Neural crest cell (in vitro differentiated cells): ENCODE measurements around the gene RPGRIP1L. TPM values are rescaled to one million over a fixed set of nuclear protein-coding genes. Genes with fewer than 3 reads are reported as not detected.
"Not testable (repeated sequence)": the region's sequence is repeated elsewhere in the genome, so short reads cannot be mapped to it uniquely, and the experiment has no call there.

Experiments
- DNase-seq: peaks from one replicate; pipeline ENCODE4 v3.0.0; 2021; ENCODE audit warnings: low read depth, mixed read lengths, low spot score
- H3K27ac Mint-ChIP-seq: one replicate; pipeline ENCODE4 v1.8.0; 2021; ENCODE audit warnings: mild to moderate bottlenecking, mixed read lengths; ENCODE audit not compliant: unreplicated experiment
- H3K27me3 Mint-ChIP-seq: 2 replicates; pipeline ENCODE4 v1.8.0; 2021; ENCODE audit warnings: low read depth, mild to moderate bottlenecking, mixed read lengths
- H3K36me3 Mint-ChIP-seq: 2 replicates; pipeline ENCODE4 v1.8.0; 2021; ENCODE audit warnings: low read depth, mild to moderate bottlenecking, mixed read lengths
- H3K4me1 Mint-ChIP-seq: 2 replicates; pipeline ENCODE4 v1.8.0; 2021; ENCODE audit warnings: mixed read lengths
- H3K4me3 Mint-ChIP-seq: one replicate; pipeline ENCODE4 v1.8.0; 2021; ENCODE audit warnings: mild to moderate bottlenecking, mixed read lengths
- H3K9me3 Mint-ChIP-seq: 2 replicates; pipeline ENCODE4 v1.8.0; 2021; ENCODE audit warnings: mixed read lengths
- total RNA-seq: library from RNA; stranded (reverse); gene quantifications from 2 replicates; pipeline ENCODE4 v1.2.1, GENCODE V29; 2021
- TF ChIP-seq, protein P1 (sequence below): fragments of 200-600 bp; sonication (generic); conservative IDR thresholded peaks from 2 replicates; pipeline ENCODE4 v1.5.0; 2021; ENCODE audit warnings: antibody characterized with exemption, mild to moderate bottlenecking

Gene RPGRIP1L
- total RNA-seq, 1 donor from 2014 or later: 24.0 TPM

DNA sequence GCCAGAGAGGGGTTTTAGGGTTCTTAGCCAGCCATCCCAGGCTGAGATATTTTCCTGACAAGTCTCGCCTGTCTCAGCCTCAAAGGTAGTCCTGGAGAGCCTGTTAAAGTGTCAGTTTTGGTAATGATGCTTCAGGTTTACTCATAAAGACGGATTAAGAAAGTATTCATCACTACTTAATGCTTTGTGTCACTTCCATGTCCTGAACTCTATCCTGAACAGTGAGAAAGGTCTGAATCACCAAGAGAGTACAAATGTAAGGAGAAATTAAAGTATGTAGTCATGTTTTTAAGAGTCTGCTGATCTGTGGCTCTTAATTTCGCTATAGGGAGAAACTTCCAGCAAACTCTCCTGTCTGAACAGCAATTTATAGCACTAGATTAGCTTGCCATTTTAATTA, 14.0 kb downstream of the RPGRIP1L start:
- H3K27me3 Mint-ChIP-seq: no peaks in the 10 kb centered on the region
- TF ChIP-seq, protein P1, sequence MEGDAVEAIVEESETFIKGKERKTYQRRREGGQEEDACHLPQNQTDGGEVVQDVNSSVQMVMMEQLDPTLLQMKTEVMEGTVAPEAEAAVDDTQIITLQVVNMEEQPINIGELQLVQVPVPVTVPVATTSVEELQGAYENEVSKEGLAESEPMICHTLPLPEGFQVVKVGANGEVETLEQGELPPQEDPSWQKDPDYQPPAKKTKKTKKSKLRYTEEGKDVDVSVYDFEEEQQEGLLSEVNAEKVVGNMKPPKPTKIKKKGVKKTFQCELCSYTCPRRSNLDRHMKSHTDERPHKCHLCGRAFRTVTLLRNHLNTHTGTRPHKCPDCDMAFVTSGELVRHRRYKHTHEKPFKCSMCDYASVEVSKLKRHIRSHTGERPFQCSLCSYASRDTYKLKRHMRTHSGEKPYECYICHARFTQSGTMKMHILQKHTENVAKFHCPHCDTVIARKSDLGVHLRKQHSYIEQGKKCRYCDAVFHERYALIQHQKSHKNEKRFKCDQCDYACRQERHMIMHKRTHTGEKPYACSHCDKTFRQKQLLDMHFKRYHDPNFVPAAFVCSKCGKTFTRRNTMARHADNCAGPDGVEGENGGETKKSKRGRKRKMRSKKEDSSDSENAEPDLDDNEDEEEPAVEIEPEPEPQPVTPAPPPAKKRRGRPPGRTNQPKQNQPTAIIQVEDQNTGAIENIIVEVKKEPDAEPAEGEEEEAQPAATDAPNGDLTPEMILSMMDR: no peak
- H3K27ac Mint-ChIP-seq: no peak overlapping the region
- peaks cover 8% of the 10 kb centered on the region for H3K9me3 Mint-ChIP-seq
- H3K36me3 Mint-ChIP-seq: peaks cover 29% of the 10 kb centered on the region
- no peak overlapping the region for H3K4me3 Mint-ChIP-seq
- no peaks in the 10 kb centered on the region for H3K4me1 Mint-ChIP-seq
- DNase-seq: no peak

DNA sequence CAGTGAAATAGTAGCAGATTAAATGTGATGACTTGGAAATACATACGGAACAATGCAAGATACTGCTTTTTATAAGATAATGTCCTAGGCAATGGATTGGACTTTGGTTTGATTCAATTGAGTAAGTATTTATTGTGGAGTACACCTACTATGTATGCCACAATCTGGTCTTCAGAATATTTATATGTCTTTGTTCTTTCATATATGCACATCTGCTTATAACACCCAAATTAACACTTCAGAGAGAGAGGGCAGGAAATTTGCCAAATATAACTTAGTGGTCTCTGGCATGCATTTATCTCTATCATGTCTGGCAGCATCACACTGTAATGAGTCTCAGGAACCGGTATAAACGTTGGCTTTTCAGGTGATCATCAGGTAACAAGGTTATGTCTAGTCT, 16.9 kb downstream of the RPGRIP1L start:
- DNase-seq: no peak
- peaks cover 8% of the 10 kb centered on the region for H3K9me3 Mint-ChIP-seq
- peaks cover 32% of the 10 kb centered on the region for H3K36me3 Mint-ChIP-seq
- TF ChIP-seq, protein P1: no peak
- no peak overlapping the region for H3K27ac Mint-ChIP-seq
- no peaks in the 10 kb centered on the region for H3K4me1 Mint-ChIP-seq
- H3K4me3 Mint-ChIP-seq: no peak overlapping the region
- no peaks in the 10 kb centered on the region for H3K27me3 Mint-ChIP-seq

DNA sequence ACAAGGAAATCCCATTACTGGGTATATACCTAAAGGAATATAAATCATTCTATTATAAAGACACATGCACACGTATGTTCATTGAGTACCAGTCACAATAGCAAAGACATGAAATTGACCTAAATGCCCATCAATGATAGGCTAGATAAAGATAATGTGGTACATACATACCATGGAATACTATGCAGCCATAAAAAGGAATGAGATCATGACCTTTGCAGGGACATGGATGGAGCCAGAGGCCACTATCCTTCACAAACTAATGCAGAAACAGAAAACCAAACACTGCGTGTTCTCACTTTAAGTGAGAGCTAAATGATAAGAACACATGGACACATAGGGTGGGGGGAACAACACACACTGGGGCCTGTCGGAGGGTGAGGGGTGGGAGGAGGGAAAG, 18.3 kb downstream of the RPGRIP1L start:
- not testable (repeated sequence) for DNase-seq, H3K9me3 Mint-ChIP-seq, H3K4me1 Mint-ChIP-seq, H3K27ac Mint-ChIP-seq, H3K4me3 Mint-ChIP-seq, H3K27me3 Mint-ChIP-seq
- H3K36me3 Mint-ChIP-seq: peaks cover 31% of the 10 kb centered on the region

DNA sequence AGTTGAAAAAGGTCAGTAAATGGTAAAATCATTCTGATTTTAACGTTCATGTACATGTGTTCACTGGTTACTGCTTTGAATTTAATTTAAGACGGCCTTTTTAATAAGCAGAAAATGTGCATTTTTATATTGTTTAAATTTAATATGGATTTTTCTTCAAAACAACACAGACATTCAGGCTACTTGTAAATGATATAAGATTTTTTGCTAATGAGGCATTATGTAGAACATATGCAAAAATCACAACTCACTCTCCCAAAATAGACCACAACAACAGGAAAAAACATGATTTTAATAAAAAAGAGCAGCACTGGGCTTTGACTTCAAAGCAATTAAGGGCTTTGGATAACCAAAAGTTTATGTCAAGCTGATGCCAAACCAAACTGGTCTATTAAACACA, 22.3 kb downstream of the RPGRIP1L start:
- no peak overlapping the region for H3K4me3 Mint-ChIP-seq
- DNase-seq: no peak
- TF ChIP-seq, protein P1: no peak
- H3K4me1 Mint-ChIP-seq: no peaks in the 10 kb centered on the region
- H3K9me3 Mint-ChIP-seq: peaks cover 8% of the 10 kb centered on the region
- H3K27ac Mint-ChIP-seq: no peak overlapping the region
- H3K27me3 Mint-ChIP-seq: no peaks in the 10 kb centered on the region
- peaks cover 27% of the 10 kb centered on the region for H3K36me3 Mint-ChIP-seq

DNA sequence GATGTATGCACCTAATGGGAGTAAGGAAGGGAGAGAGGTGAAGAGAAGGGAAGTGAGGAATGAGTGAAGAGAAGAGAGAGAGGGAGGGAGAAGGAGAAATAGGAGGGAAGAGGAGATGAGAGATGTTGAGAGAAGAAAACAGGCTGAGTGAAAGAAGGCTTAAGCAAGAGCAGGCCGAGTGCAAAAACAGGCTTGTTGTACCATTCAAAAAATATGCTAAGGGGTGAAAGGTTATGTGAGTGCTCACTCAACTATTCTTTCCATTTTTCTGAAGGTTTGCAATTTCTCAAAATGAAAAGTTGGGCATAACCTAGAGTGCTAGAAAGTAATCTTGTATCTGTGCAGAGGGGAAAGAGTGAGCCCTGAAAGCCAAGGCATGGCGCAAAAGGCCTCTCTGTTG, 22.9 kb downstream of the RPGRIP1L start:
- peaks cover 8% of the 10 kb centered on the region for H3K9me3 Mint-ChIP-seq
- TF ChIP-seq, protein P1: no peak
- DNase-seq: no peak
- no peak overlapping the region for H3K4me3 Mint-ChIP-seq
- H3K27me3 Mint-ChIP-seq: no peaks in the 10 kb centered on the region
- H3K27ac Mint-ChIP-seq: no peak overlapping the region
- no peaks in the 10 kb centered on the region for H3K4me1 Mint-ChIP-seq
- H3K36me3 Mint-ChIP-seq: peaks cover 24% of the 10 kb centered on the region

DNA sequence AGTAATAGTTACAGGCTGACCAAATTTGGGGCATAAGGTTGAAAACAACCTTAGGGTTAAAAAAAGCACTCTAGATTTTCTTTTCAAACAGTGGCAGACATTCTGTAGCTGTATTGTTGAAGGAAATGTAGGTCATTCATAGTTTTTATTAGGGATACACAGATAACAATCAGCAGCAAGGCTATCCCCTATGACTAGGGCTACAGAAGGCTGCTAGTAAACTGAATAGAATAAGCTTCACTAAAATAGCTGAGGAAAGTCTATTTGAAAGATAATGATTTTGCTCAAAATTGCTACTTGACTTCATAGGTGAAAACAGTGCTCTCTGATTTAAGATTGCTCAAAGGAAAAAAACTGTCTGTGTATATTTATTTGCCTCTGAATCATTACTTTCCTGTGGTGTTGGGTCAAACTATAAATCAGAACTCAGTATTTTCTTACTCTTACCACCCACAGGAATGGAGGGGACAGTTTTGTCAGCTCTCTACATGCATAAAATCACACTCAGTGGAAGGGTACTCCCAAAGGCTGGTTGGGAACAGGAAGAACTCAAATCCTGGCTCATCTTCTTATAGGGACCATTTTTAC, 24.8 kb downstream of the RPGRIP1L start:
- Mint-ChIP-seq H3K27ac (no peak overlapping the region), H3K9me3 (no peaks in the 10 kb centered on the region), H3K4me3 (no peak overlapping the region), H3K27me3 (no peaks in the 10 kb centered on the region), H3K36me3 (peaks cover 12% of the 10 kb centered on the region), H3K4me1 (no peaks in the 10 kb centered on the region)
- no peak for DNase-seq
- TF ChIP-seq, protein P1: no peak
